ENCODE measurements around the gene MYH10.

Gene MYH10

GRCh38 chr17:8649157-8650118 lies 18.9 kb upstream of the MYH10 start:
- Histone ChIP-seq H3K36me3 (no peaks in the 10 kb centered on the region), H3K4me3 (no peak overlapping the region), H3K27ac (peak overlapping the region; percentile 78 to 85), H3K9me3 (no peaks in the 10 kb centered on the region), H3K27me3 (no peaks in the 10 kb centered on the region), H3K4me1 (peaks cover 0 to 43% (median 20%) of the 10 kb centered on the region in 4 donors)
- no peak for TF ChIP-seq CTCF (IDR thresholded peaks at IDR 0.05)
- DNase-seq, result peak; percentile 80 to 90
- intact Hi-C loops (cut with DNase I; ENCODE audit: low total_unique reads), result no loop called here

- Histone ChIP-seq H3K4me1 (peaks cover 0 to 43% (median 20%) of the 10 kb centered on the region in 4 donors), H3K36me3 (no peaks in the 10 kb centered on the region), H3K4me3 (no peak overlapping the region), H3K27ac (peak overlapping the region; percentile 78 to 85), H3K27me3 (no peaks in the 10 kb centered on the region), H3K9me3 (no peaks in the 10 kb centered on the region)
- no peak for TF ChIP-seq CTCF (IDR thresholded peaks at IDR 0.05)
- intact Hi-C loops (cut with DNase I; ENCODE audit: low total_unique reads), result no loop called here
- DNase-seq, result no peak
Observed at GRCh38 chr17:8647956-8648355, 17.4 kb upstream of the MYH10 start.

DNA sequence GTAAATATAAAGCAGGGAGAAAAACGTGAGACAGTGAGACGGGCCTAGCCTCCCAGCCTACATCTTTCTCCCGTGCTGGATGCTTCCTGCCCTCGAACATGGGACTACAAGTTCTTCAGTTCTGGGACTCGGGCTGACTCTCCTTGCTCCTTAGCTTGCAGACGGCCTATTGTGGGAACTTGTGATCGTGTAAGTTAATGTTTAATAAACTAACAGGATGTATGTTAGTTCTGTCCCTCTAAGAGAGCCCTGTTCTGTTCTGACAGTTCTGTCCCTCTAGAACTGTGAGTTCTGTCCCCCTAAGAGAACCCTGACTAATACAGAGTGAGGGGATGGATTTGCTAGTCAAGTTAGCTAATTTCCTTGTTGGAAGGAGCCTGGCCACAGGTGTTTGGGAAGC lies 16.7 kb upstream of the MYH10 start:
- intact Hi-C loops (cut with DNase I; ENCODE audit: low total_unique reads), result no loop called here
- H3K4me1 ChIP-seq, result peaks cover 0 to 43% (median 20%) of the 10 kb centered on the region in 4 donors
- H3K27me3 ChIP-seq, result no peaks in the 10 kb centered on the region
- TF ChIP-seq CTCF (IDR thresholded peaks at IDR 0.05), result no peak
- no peak overlapping the region for H3K4me3 ChIP-seq
- H3K9me3 ChIP-seq, result no peaks in the 10 kb centered on the region
- no peak for DNase-seq
- H3K27ac ChIP-seq, result peak overlapping the region; percentile 78 to 85
- H3K36me3 ChIP-seq, result no peaks in the 10 kb centered on the region

DNA sequence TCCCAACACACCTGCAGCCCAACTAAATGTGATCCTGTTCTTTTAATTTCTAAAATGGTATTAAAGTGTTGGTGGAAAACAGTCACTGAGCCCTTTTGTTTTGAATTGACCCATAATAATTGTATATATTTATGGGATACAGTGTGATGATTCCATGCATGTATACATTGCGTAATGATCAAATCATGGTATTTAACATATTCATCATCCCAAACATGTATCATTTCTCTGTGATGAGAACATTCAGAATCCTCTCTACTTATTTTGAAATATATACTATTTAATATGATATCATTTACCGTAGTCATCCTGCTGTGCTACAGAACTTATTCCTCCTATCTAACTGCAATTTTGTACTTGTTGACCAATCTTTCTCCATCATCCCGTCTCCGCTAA lies 14.0 kb upstream of the MYH10 start:
- Histone ChIP-seq H3K27me3 (no peaks in the 10 kb centered on the region), H3K9me3 (no peaks in the 10 kb centered on the region), H3K4me1 (peaks cover 0 to 24% (median 13%) of the 10 kb centered on the region in 4 donors), H3K36me3 (no peaks in the 10 kb centered on the region), H3K27ac (no peak overlapping the region), H3K4me3 (no peak overlapping the region)
- no peak for TF ChIP-seq CTCF (IDR thresholded peaks at IDR 0.05)
- no peak for DNase-seq
- intact Hi-C loops (cut with DNase I; ENCODE audit: low total_unique reads), result no loop called here

DNA sequence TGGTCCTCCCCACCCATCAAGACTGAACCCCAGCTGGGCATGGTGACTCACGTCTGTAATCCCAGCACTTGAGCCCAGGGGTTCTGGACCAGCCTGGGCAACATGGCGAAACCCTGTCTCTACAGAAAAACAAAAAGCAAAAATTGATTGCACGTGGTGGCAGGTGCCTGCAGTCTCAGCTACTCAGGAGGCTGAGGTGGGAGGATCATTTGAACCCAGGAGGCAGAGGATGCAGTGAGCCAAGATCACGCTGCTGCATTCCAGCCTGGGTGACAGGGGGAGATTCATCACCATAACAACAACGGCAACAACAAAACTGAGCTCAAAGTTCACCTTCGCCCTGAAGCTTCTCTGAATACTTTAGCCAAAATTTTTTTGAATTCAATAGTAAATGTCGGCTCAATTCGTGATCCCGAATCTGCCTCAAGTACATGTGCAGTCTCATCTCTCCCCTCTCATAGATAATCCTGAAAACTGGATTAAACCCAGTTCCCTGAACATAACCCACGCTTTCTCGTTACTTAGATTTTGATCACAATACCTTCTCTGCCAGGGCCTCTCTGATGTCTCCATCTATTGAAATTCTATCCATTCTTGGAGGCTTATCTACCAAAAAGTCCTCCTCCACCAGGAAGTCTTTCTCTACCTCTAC lies 13.5 kb upstream of the MYH10 start:
- intact Hi-C loops (cut with DNase I; ENCODE audit: low total_unique reads), result no loop called here
- DNase-seq, result no peak
- Histone ChIP-seq H3K36me3 (no peaks in the 10 kb centered on the region), H3K27ac (no peak overlapping the region), H3K27me3 (no peaks in the 10 kb centered on the region), H3K9me3 (no peaks in the 10 kb centered on the region), H3K4me1 (peaks cover 0 to 19% (median 11%) of the 10 kb centered on the region in 4 donors), H3K4me3 (no peak overlapping the region)
- TF ChIP-seq CTCF (IDR thresholded peaks at IDR 0.05), result no peak

Data from tibial artery (tissue), 4 donors.